ENCODE data around the gene PRODH2.

The PRODH2 gene

GRCh38 chr19:35812220-35813042 lies at the start of gene PRODH2:
Gene PRODH2 (minus strand): TSS chr19:35812845. CDS start chr19:35812805, 40 bp downstream.
- DNase-seq, result no peak

- DNase-seq, result no peak
Observed at GRCh38 chr19:35861640-35862160, 49.1 kb upstream of the PRODH2 start.

GRCh38 chr19:35860818-35861639 lies 48.4 kb upstream of the PRODH2 start:
- DNase-seq, result no peak

- DNase-seq, result no peak
Observed at GRCh38 chr19:35860436-35860817, 47.8 kb upstream of the PRODH2 start.

- no peak for DNase-seq
Observed at GRCh38 chr19:35859414-35859813, 46.8 kb upstream of the PRODH2 start.

GRCh38 chr19:35858311-35858710 lies 45.7 kb upstream of the PRODH2 start:
- DNase-seq, result no peak

GRCh38 chr19:35856546-35857149 lies 44.0 kb upstream of the PRODH2 start, which contains the start of gene KIRREL2:
Gene KIRREL2 (plus strand): TSS chr19:35856911. CDS start chr19:35857120, 209 bp downstream.
- peak; percentile 35 for DNase-seq

- DNase-seq, result no peak
Observed at GRCh38 chr19:35853038-35853756, 40.6 kb upstream of the PRODH2 start.

- no peak for DNase-seq
Observed at GRCh38 chr19:35852029-35852780, 39.6 kb upstream of the PRODH2 start, which contains the start of gene NPHS1. Gene NPHS1 (minus strand): TSS chr19:35852504. CDS start chr19:35851837, 667 bp downstream.

- peak; percentile 22 for DNase-seq
Observed at GRCh38 chr19:35851213-35852028, 38.8 kb upstream of the PRODH2 start.

- DNase-seq, result no peak
Observed at GRCh38 chr19:35848919-35849505, 36.4 kb upstream of the PRODH2 start.

- no peak for DNase-seq
Observed at GRCh38 chr19:35848486-35848885, 35.8 kb upstream of the PRODH2 start.

GRCh38 chr19:35847911-35848310 lies 35.3 kb upstream of the PRODH2 start:
- DNase-seq, result no peak

GRCh38 chr19:35846038-35846668 lies 33.5 kb upstream of the PRODH2 start:
- peak; percentile 20 for DNase-seq

- DNase-seq, result peak; percentile 22
Observed at GRCh38 chr19:35845215-35846037, 32.8 kb upstream of the PRODH2 start.

- DNase-seq, result no peak
Observed at GRCh38 chr19:35844482-35845214, 32.0 kb upstream of the PRODH2 start.

GRCh38 chr19:35843676-35844481 lies 31.2 kb upstream of the PRODH2 start:
- peak; percentile 21 for DNase-seq
